IPS-18c (cell line): Measurements from ENCODE around the gene PMVK.

ENCODE experiments used
- H3K4me3 ChIP-seq: 2 replicates; pipeline ENCODE4 v1.7.0; 2013; ENCODE audit warnings: low read depth, mild to moderate bottlenecking, low read length, moderate library complexity; ENCODE audit not compliant: insufficient read depth
- H3K9me3 ChIP-seq: one replicate; pipeline ENCODE4 v1.6.1; 2013; ENCODE audit warnings: mild to moderate bottlenecking, low read length, moderate library complexity; ENCODE audit not compliant: control insufficient read depth, insufficient read depth

PMVK gene

GRCh38 chr1:154969860-154970452 is 33.4 kb upstream of the PMVK start:
- Histone ChIP-seq H3K4me3 (peak overlapping the region; percentile 71), H3K9me3 (no peaks in the 10 kb centered on the region)

- Histone ChIP-seq H3K9me3 (no peaks in the 10 kb centered on the region), H3K4me3 (peak overlapping the region; percentile 71)
Observed at GRCh38 chr1:154969246-154969645, 32.7 kb upstream of the PMVK start.

GRCh38 chr1:154968731-154969130 is 32.2 kb upstream of the PMVK start:
- H3K4me3 ChIP-seq, result peak overlapping the region; percentile 71
- H3K9me3 ChIP-seq, result no peaks in the 10 kb centered on the region

- H3K9me3 ChIP-seq, result no peaks in the 10 kb centered on the region
- H3K4me3 ChIP-seq, result no peak overlapping the region
Observed at GRCh38 chr1:154967331-154967950, 30.9 kb upstream of the PMVK start.

- no peak overlapping the region for H3K4me3 ChIP-seq
- no peaks in the 10 kb centered on the region for H3K9me3 ChIP-seq
Observed at GRCh38 chr1:154966111-154966510, 29.6 kb upstream of the PMVK start.

GRCh38 chr1:154964359-154964758 is 27.8 kb upstream of the PMVK start:
- Histone ChIP-seq H3K9me3 (no peaks in the 10 kb centered on the region), H3K4me3 (no peak overlapping the region)

GRCh38 chr1:154963643-154964042 is 27.1 kb upstream of the PMVK start:
- Histone ChIP-seq H3K4me3 (no peak overlapping the region), H3K9me3 (no peaks in the 10 kb centered on the region)

GRCh38 chr1:154962795-154963330 is 26.3 kb upstream of the PMVK start:
- peak overlapping the region; percentile 20 for H3K4me3 ChIP-seq
- H3K9me3 ChIP-seq, result no peaks in the 10 kb centered on the region

GRCh38 chr1:154962156-154962749 is 25.7 kb upstream of the PMVK start:
- H3K4me3 ChIP-seq, result peak overlapping the region; percentile 91
- H3K9me3 ChIP-seq, result no peaks in the 10 kb centered on the region

- H3K4me3 ChIP-seq, result peak within 1 kb of the TSS; percentile 91
- H3K9me3 ChIP-seq, result no peaks in the 10 kb centered on the region
Observed at GRCh38 chr1:154961207-154962155, 25.0 kb upstream of the PMVK start, which contains the start of gene PYGO2. Gene PYGO2 (minus strand): TSS chr1:154961782. CDS start chr1:154961576, 206 bp downstream.

- Histone ChIP-seq H3K9me3 (no peaks in the 10 kb centered on the region), H3K4me3 (peak overlapping the region; percentile 91)
Observed at GRCh38 chr1:154960446-154961136, 24.1 kb upstream of the PMVK start.

GRCh38 chr1:154959426-154959780 is 22.9 kb upstream of the PMVK start:
- no peaks in the 10 kb centered on the region for H3K9me3 ChIP-seq
- H3K4me3 ChIP-seq, result no peak overlapping the region

- no peak overlapping the region for H3K4me3 ChIP-seq
- no peaks in the 10 kb centered on the region for H3K9me3 ChIP-seq
Observed at GRCh38 chr1:154958681-154959425, 22.3 kb upstream of the PMVK start.

- no peaks in the 10 kb centered on the region for H3K9me3 ChIP-seq
- no peak overlapping the region; the same call in 1 of the 2 replicates for H3K4me3 ChIP-seq
Observed at GRCh38 chr1:154958036-154958435, 21.5 kb upstream of the PMVK start.

- H3K4me3 ChIP-seq, result peak overlapping the region; percentile 59
Observed at GRCh38 chr1:154957091-154957657, 20.7 kb upstream of the PMVK start.

GRCh38 chr1:154956544-154956941 is 20.0 kb upstream of the PMVK start:
- H3K9me3 ChIP-seq, result no peaks in the 10 kb centered on the region
- peak overlapping the region; percentile 59; the same call in 1 of the 2 replicates for H3K4me3 ChIP-seq

More at GRCh38 chr1:154957091-154957657, 20.7 kb upstream of the PMVK start:
- no peaks in the 10 kb centered on the region for H3K9me3 ChIP-seq
